HL-60 (cell line): ENCODE results near the gene RAMACL.

Experiments used
- DNase-seq, 2 experiments: peaks; one replicate each; pipeline ENCODE4 v3.0.0-alpha.2; 2010 to 2020; ENCODE audit warnings: low read depth in 1 of 2, low spot score in 1 of 2
- H3K27ac ChIP-seq: fragments of 250-450 bp; sonication (Bioruptor Pico); replicated peaks from 2 replicates; pipeline ENCODE4 v1.5.1; 2020; ENCODE audit warnings: mild to moderate bottlenecking, moderate library complexity
- H3K27me3 ChIP-seq: fragments of 250-450 bp; sonication (Bioruptor Pico); 2 replicates; pipeline ENCODE4 v1.5.1; 2021; ENCODE audit warnings: mild to moderate bottlenecking, moderate library complexity; ENCODE audit not compliant: insufficient read depth, poor library complexity, severe bottlenecking
- H3K4me3 ChIP-seq: replicated peaks from 2 replicates; pipeline ENCODE4 v1.5.1; 2011; ENCODE audit warnings: mild to moderate bottlenecking, control low read depth, low read length; ENCODE audit not compliant: insufficient read depth
- GABPA ChIP-seq: IDR thresholded peaks from 2 replicates; pipeline ENCODE4 v1.6.1; 2012; ENCODE audit warnings: low read depth
- POLR2AphosphoS5 ChIP-seq: IDR thresholded peaks from 2 replicates; pipeline ENCODE4 v1.6.1; 2012; ENCODE audit warnings: low read depth
- SPI1 ChIP-seq: IDR thresholded peaks from 2 replicates; pipeline ENCODE4 v1.6.1; 2012; ENCODE audit warnings: low read depth, mild to moderate bottlenecking, borderline replicate concordance
- TF ChIP-seq, protein P1 (sequence below): IDR thresholded peaks from 2 replicates; pipeline ENCODE4 v1.6.1; 2012; ENCODE audit warnings: low read depth; ENCODE audit not compliant: insufficient replicate concordance
- TF ChIP-seq, protein P2 (sequence below): IDR thresholded peaks from one replicate; pipeline ENCODE4 v1.5.1; 2011; ENCODE audit warnings: low read length, control low read depth, inconsistent platforms; ENCODE audit not compliant: insufficient read depth

RAMACL gene

DNA sequence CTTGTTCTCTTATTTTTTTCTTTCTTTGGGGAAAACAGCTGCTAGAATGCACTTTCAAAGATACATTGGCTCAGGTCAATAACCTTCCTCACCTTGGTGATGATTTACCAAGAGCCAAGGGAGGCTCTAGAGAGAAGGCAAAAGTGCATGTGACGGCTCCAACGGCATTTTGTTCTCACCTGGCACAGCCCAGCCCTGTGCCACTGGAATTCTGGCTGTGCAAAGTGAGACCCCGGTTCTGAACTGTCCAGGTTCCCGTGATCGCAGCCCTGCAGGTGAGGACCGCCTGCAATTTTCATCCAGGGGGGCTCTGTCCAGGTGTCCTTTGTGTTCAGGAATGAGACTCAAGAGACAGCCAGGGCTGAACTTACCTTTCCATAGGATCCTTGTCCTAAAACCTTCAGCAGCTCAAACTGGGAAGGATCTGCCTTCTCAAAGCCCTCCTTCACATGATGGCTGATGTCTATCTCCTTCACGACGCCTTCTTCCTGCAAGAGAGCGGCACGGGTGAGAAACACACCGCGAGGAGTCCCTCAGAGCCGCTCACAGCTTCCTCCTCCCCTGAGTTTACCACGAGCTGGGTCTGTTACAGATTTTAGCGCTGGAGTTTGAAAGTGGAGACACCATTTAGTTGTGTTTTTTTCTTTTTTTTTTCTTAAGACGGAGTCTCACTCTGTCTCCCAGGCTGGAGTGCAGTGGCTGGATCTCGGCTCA lies 48.0 kb downstream of the RAMACL start:
- no peaks in the 10 kb centered on the region for H3K27me3 ChIP-seq
- no peak overlapping the region for H3K27ac ChIP-seq
- no peak for DNase-seq
- no peak for TF ChIP-seq GABPA
- no peak for TF ChIP-seq SPI1
- TF ChIP-seq POLR2AphosphoS5: no peak
- TF ChIP-seq, protein P1, sequence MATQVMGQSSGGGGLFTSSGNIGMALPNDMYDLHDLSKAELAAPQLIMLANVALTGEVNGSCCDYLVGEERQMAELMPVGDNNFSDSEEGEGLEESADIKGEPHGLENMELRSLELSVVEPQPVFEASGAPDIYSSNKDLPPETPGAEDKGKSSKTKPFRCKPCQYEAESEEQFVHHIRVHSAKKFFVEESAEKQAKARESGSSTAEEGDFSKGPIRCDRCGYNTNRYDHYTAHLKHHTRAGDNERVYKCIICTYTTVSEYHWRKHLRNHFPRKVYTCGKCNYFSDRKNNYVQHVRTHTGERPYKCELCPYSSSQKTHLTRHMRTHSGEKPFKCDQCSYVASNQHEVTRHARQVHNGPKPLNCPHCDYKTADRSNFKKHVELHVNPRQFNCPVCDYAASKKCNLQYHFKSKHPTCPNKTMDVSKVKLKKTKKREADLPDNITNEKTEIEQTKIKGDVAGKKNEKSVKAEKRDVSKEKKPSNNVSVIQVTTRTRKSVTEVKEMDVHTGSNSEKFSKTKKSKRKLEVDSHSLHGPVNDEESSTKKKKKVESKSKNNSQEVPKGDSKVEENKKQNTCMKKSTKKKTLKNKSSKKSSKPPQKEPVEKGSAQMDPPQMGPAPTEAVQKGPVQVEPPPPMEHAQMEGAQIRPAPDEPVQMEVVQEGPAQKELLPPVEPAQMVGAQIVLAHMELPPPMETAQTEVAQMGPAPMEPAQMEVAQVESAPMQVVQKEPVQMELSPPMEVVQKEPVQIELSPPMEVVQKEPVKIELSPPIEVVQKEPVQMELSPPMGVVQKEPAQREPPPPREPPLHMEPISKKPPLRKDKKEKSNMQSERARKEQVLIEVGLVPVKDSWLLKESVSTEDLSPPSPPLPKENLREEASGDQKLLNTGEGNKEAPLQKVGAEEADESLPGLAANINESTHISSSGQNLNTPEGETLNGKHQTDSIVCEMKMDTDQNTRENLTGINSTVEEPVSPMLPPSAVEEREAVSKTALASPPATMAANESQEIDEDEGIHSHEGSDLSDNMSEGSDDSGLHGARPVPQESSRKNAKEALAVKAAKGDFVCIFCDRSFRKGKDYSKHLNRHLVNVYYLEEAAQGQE: no peak
- TF ChIP-seq, protein P2, sequence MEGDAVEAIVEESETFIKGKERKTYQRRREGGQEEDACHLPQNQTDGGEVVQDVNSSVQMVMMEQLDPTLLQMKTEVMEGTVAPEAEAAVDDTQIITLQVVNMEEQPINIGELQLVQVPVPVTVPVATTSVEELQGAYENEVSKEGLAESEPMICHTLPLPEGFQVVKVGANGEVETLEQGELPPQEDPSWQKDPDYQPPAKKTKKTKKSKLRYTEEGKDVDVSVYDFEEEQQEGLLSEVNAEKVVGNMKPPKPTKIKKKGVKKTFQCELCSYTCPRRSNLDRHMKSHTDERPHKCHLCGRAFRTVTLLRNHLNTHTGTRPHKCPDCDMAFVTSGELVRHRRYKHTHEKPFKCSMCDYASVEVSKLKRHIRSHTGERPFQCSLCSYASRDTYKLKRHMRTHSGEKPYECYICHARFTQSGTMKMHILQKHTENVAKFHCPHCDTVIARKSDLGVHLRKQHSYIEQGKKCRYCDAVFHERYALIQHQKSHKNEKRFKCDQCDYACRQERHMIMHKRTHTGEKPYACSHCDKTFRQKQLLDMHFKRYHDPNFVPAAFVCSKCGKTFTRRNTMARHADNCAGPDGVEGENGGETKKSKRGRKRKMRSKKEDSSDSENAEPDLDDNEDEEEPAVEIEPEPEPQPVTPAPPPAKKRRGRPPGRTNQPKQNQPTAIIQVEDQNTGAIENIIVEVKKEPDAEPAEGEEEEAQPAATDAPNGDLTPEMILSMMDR: no peak
- no peak overlapping the region for H3K4me3 ChIP-seq

DNA sequence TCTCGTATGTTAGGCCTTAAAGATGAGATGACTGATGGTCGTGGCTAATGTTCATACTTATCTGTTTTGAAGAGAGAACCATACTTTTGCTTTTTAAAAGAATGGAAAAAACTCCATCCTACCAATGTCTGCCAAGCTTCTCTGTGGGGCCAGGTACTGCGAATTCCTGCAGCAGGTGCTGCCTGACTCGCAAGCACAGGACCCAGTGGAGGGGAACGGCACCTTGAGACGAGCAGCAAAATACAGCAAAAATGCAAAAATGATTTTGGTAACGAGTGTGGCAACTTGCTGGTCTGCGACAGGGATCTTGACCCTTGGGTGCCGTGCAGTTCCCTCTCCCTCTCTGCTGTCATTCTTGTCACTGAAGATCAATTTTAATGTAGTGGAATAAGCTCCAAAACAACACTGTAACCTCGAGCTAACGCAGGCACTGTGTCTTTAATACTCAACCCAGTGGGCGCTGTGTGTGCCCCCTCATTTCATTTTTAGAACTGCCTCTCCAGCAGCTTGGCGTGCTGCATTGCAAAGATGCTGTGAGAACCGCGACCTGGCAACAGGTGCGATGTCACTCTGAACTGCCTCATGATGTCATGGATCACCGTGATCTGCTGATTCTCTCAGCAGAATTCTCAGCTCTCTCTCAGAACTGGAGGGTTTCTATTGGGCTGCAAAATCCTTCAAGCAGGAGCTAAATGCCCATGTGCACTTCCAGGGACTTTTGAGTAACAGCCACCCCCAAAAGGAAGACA lies 51.6 kb downstream of the RAMACL start:
- H3K27me3 ChIP-seq: no peaks in the 10 kb centered on the region
- TF ChIP-seq, protein P2: no peak
- TF ChIP-seq, protein P1: no peak
- TF ChIP-seq GABPA (no peak), SPI1 (no peak), POLR2AphosphoS5 (no peak)
- DNase-seq: no peak
- no peak overlapping the region for H3K27ac ChIP-seq
- no peak overlapping the region for H3K4me3 ChIP-seq

DNA sequence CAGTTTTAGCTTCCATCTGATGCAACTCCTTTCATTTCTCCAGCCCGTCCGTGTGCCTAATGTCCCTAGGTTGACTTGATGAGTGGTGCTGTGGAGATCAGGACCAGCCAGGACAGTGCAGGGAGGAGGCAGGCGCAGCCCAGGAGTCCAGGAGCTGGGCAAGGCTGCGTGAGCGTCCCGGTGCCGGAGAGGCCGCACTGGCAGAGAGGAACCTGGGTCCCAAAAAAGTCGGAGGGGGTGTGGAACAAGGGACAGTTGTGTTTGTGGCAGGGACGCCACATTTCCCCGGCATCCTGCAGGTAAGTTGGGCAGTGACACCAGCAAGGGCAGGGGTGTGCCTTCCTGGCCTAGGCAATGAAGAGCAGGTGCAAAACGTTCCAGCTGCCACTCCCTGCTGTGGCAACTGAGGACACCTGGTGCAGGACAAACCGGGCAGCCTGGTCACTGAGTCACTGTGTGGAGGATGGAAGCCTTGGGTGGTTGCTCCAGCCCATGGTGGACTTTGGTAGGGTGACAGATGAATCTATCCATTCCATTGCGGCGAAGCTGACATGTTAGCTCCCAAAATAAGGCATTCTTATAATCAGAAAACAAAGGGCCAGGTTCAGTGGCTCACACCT lies 53.2 kb downstream of the RAMACL start:
- Histone ChIP-seq H3K27ac (no peak overlapping the region), H3K4me3 (no peak overlapping the region), H3K27me3 (no peaks in the 10 kb centered on the region)
- DNase-seq: no peak
- TF ChIP-seq SPI1 (no peak), GABPA (no peak), POLR2AphosphoS5 (no peak)
- TF ChIP-seq, protein P1: no peak
- TF ChIP-seq, protein P2: no peak
